Common myeloid progenitor, CD34-positive (primary cell): Measurements from ENCODE around the gene HAPSTR1.
A peak's percentile ranks its signal among the peaks of the same experiment; 100 is the strongest.

Source experiments
- CTCF ChIA-PET: fragments of 350-600 bp; sonication (Branson Sonifier 250); formaldehyde crosslinking; loops from one replicate; lab custom pipeline; 2021; ENCODE audit warnings: antibody characterized with exemption; lab: Charles Lee
- POLR2A ChIA-PET: fragments of 350-600 bp; sonication (Branson Sonifier 250); formaldehyde crosslinking; loops from one replicate; lab custom pipeline; 2021; ENCODE audit warnings: antibody characterized with exemption; lab: Charles Lee
- DNase-seq, 3 donors: peaks; one replicate each; pipeline versions ENCODE4 v3.0.0 to v3.0.0-alpha.2; 2013
- H3K27ac ChIP-seq, 2 experiments: 1 replicate in 1 of 2; 2 replicates in 1 of 2; pipeline ENCODE4 v1.7.0; 2013; ENCODE audit warnings: inconsistent platforms in 2 of 2, low read length in 2 of 2, mild to moderate bottlenecking in 2 of 2, low read depth in 1 of 2, moderate library complexity in 1 of 2; ENCODE audit not compliant: severe bottlenecking in 2 of 2, insufficient read depth in 1 of 2, poor library complexity in 1 of 2
- H3K27me3 ChIP-seq, 5 experiments: replicated peaks in 2 of 5; 1 replicate in 3 of 5; 2 replicates in 2 of 5; pipeline versions ENCODE4 v1.6.1 to v1.7.0; 2013; ENCODE audit warnings: low read length in 4 of 5, mild to moderate bottlenecking in 2 of 5, moderate library complexity in 2 of 5, inconsistent platforms in 1 of 5; ENCODE audit not compliant: insufficient read depth in 5 of 5, control insufficient read depth in 4 of 5
- H3K36me3 ChIP-seq, 4 experiments: 1 replicate in 2 of 4; 2 replicates in 2 of 4; pipeline versions ENCODE4 v1.6.1 to v1.7.0; 2013; ENCODE audit warnings: low read length in 3 of 4, control low read depth in 1 of 4, mild to moderate bottlenecking in 1 of 4; ENCODE audit not compliant: control insufficient read depth in 4 of 4, insufficient read depth in 4 of 4
- H3K4me1 ChIP-seq, 4 experiments: 1 replicate in 3 of 4; 2 replicates in 1 of 4; pipeline versions ENCODE4 v1.6.1 to v1.7.1; 2013; ENCODE audit warnings: low read length in 3 of 4, mild to moderate bottlenecking in 3 of 4, control low read depth in 1 of 4, inconsistent platforms in 1 of 4, moderate library complexity in 1 of 4; ENCODE audit not compliant: control insufficient read depth in 4 of 4, insufficient read depth in 4 of 4; ENCODE audit errors: control extremely low read depth in 1 of 4
- H3K4me3 ChIP-seq, 7 experiments: 1 replicate in 4 of 7; 2 replicates in 3 of 7; pipeline versions ENCODE4 v1.5.1 to v1.7.0; 2013; ENCODE audit warnings: mild to moderate bottlenecking in 7 of 7, low read length in 6 of 7, moderate library complexity in 6 of 7, inconsistent platforms in 2 of 7, low read depth in 2 of 7, control low read depth in 1 of 7; ENCODE audit not compliant: insufficient read depth in 4 of 7, control insufficient read depth in 1 of 7; ENCODE audit errors: extremely low read depth in 1 of 7
- H3K9me3 ChIP-seq, 5 experiments: 1 replicate in 4 of 5; 2 replicates in 1 of 5; pipeline versions ENCODE4 v1.6.1 to v1.7.1; 2013; ENCODE audit warnings: low read length in 4 of 5, mild to moderate bottlenecking in 2 of 5, inconsistent platforms in 1 of 5, low read depth in 1 of 5, moderate library complexity in 1 of 5; ENCODE audit not compliant: control insufficient read depth in 4 of 5, insufficient read depth in 2 of 5; ENCODE audit errors: control extremely low read depth in 1 of 5
- WGBS: methylation state at CpG from one replicate; pipeline ENCODE4 v1.1.5; 2013; ENCODE audit not compliant: insufficient coverage; 5-methylcytosine and 5-hydroxymethylcytosine counted together

Gene HAPSTR1

DNA sequence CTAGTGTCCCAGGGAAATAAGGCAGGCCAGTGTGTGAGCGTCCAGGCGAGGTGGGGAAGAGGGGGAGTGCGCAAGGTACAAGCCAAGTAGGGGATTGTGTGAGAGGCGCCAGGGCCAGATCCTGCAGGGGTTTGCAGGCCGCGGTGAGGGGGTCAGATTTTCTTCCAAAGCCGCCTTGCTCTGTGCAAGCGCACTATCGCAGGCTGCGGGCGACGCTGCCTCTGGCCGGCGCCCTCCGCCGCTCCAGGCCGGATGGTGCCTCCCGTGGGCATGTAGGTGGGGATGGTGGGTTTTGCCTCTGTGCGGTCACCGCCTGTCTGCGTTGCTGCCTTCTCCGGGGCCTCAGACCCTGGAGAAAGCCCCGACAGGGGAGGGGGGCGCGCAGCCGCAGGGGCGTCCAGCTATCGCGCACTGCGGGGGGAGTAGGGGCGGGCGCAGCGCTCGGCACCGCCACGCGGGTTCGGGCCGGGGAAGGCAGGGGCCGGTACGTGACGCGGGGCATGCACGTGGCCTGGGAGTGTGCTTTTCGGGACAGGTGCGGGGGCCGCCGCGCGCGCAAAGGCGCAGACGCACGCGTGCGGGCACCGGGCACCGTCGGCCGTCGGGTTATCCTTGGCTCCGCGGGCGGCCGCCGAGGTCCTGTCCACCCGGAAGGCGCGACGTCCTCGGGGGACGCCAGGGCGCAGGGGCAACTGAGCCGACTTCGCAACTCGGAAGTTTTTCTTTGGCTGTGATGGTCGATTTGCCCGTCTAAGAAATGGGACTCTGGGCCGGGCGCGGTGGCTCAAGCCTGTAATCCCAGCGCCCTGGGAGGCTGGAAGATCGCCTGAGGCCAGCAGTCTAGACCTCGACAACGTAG lies 1.1 kb upstream of the HAPSTR1 start:
- CTCF ChIA-PET, result interaction anchor here (0.6 to 1.3 kb wide), 4 partner anchors 20 to 126 kb away, joined by 3 read pairs; no protein-coding TSS in a partner anchor

DNA sequence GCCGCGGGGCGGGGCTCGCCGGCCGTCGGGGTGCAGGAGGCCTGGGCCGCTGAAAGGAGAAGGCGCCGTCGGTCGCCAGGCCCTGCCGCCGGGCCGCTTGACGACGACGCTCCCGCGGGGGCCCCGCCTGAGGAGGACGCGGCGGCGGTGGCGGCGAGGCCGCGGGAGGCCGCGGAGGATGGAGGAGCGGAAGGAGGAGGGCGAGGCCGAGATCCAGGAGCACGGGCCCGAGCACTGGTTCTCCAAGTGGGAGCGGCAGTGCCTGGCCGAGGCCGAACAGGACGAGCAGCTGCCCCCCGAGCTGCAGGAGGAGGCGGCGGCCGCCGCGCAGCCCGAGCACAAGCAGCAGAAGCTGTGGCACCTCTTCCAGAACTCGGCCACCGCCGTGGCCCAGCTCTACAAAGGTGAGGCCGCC lies 430 bp downstream of the HAPSTR1 start:
- Histone ChIP-seq H3K27ac (peak overlapping the region; percentile 94 to 98), H3K9me3 (no peaks in the 10 kb centered on the region), H3K27me3 (no peaks in the 10 kb centered on the region), H3K4me1 (peaks cover 34 to 50% (median 46%) of the 10 kb centered on the region in 4 experiments), H3K36me3 (peaks cover 2 to 26% (median 5%) of the 10 kb centered on the region in 4 experiments), H3K4me3 (peak overlapping the region; percentile 84 to 97 (median 94))
- 0% methylated on average over 37 of the region's 51 CpGs for WGBS
- POLR2A ChIA-PET, result interaction anchor here (0.8 to 2.4 kb wide), 5 partner anchors 11 to 223 kb away, joined by 3 to 16 read pairs (median 3); partner anchors contain the start of genes CARHSP1 and USP7
- CTCF ChIA-PET, result interaction anchor here (1.1 to 2.0 kb wide), 4 partner anchors 22 to 42 kb away, joined by 3 to 5 read pairs (median 4); no protein-coding TSS in a partner anchor
- DNase-seq, result no peak

More for the DNA sequence above, 1.1 kb upstream of the HAPSTR1 start:
- H3K4me3 ChIP-seq, result peak overlapping the region; percentile 43 to 80 (median 69)
- POLR2A ChIA-PET, result interaction anchor here (0.6 to 2.4 kb wide), 2 partner anchors 11 to 12 kb away, joined by 4 to 16 read pairs; no protein-coding TSS in a partner anchor
- H3K27ac ChIP-seq, result peak overlapping the region; percentile 58 to 85
- peak; percentile 17 to 55 (median 37) for DNase-seq
- no peaks in the 10 kb centered on the region for H3K27me3 ChIP-seq
- H3K4me1 ChIP-seq, result peaks cover 21 to 39% (median 35%) of the 10 kb centered on the region in 4 experiments
- no peaks in the 10 kb centered on the region for H3K9me3 ChIP-seq
- 2% methylated on average over 82 of the region's 85 CpGs for WGBS
- peaks cover 0 to 18% (median 5%) of the 10 kb centered on the region in 4 experiments for H3K36me3 ChIP-seq

DNA sequence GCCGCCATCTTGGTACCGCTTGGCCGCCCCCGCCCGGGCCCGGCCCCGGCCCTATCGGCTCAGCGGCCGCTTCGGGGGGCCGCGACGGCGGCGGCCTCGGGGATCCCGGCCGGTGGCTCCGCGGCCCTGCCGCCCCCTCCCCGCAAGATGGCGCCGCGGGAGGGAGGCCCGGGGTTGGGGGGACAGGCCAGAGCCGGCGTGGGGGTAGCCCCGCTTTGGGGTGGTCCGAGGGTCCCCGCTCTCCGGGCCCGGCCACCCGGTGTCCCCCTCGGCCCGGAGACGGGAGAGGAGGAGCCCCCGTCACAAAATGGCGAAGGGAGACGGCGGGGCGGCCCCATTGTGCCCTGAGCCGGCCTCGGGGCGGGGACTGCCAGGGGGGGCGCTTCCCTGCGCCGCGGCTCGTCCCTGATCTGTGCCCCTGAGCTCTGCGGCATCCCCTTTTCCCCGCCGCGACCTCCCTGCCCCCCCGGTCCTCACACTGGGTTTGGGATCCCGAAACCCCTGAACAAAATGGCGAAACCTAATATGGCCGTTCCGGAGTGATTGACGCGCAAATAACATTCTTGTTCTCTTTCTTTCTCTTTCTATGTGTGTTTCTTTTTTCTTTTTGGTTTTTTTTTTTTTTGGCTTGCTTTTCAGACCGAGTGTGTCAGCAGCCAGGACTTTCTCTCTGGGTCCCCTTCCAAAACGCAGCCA lies 986 bp downstream of the HAPSTR1 start:
- H3K36me3 ChIP-seq, result peaks cover 2 to 28% (median 6%) of the 10 kb centered on the region in 4 experiments
- DNase-seq, result peak; percentile 42 to 68 (median 63)
- under 1% methylated on average over 55 of the region's 64 CpGs for WGBS
- H3K27me3 ChIP-seq, result no peaks in the 10 kb centered on the region
- H3K4me1 ChIP-seq, result peaks cover 34 to 51% (median 47%) of the 10 kb centered on the region in 4 experiments
- peak overlapping the region; percentile 84 to 97 (median 94) for H3K4me3 ChIP-seq
- H3K27ac ChIP-seq, result peak overlapping the region; percentile 94 to 98
- H3K9me3 ChIP-seq, result no peaks in the 10 kb centered on the region
- ChIA-PET CTCF (interaction anchor here (0.9 to 2.0 kb wide), 6 partner anchors 10 to 42 kb away, joined by 3 to 11 read pairs (median 4); no protein-coding TSS in a partner anchor), POLR2A (interaction anchor here (1.1 to 2.4 kb wide), 4 partner anchors 10 to 40 kb away, joined by 3 to 16 read pairs (median 4); no protein-coding TSS in a partner anchor)

DNA sequence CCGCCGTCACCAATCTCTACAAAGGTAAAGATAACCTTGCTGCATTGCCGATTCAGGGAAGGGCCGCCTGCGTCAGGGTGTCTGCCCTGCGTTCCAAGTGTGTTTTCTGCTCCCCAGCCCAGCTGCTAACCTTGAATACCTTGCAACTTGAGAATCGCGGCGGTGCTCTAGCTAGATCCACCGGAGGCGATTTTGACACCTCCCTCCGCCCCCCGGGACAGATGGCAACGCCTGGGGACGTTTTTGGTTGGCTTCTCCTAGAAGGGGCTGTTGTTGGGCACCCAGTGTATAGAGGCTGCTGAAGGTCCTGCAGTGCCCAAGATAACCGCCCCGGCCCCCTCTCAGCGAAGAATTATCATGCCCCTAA lies 1.5 kb downstream of the HAPSTR1 start:
- H3K27ac ChIP-seq, result peak overlapping the region; percentile 94 to 98
- H3K4me3 ChIP-seq, result peak overlapping the region; percentile 84 to 97 (median 94)
- peaks cover 34 to 54% (median 48%) of the 10 kb centered on the region in 4 experiments for H3K4me1 ChIP-seq
- H3K9me3 ChIP-seq, result no peaks in the 10 kb centered on the region
- H3K36me3 ChIP-seq, result peaks cover 2 to 33% (median 10%) of the 10 kb centered on the region in 4 experiments
- CTCF ChIA-PET, result interaction anchor here (0.9 to 2.0 kb wide), 5 partner anchors 10 to 41 kb away, joined by 3 to 11 read pairs (median 4); no protein-coding TSS in a partner anchor
- H3K27me3 ChIP-seq, result no peaks in the 10 kb centered on the region
- DNase-seq, result peak; percentile 15 to 70 (median 57)
- POLR2A ChIA-PET, result interaction anchor here (1.1 to 2.4 kb wide), 2 partner anchors 10 to 29 kb away, joined by 5 to 16 read pairs; no protein-coding TSS in a partner anchor
- WGBS, result 2% methylated on average over 18 of the region's 18 CpGs

DNA sequence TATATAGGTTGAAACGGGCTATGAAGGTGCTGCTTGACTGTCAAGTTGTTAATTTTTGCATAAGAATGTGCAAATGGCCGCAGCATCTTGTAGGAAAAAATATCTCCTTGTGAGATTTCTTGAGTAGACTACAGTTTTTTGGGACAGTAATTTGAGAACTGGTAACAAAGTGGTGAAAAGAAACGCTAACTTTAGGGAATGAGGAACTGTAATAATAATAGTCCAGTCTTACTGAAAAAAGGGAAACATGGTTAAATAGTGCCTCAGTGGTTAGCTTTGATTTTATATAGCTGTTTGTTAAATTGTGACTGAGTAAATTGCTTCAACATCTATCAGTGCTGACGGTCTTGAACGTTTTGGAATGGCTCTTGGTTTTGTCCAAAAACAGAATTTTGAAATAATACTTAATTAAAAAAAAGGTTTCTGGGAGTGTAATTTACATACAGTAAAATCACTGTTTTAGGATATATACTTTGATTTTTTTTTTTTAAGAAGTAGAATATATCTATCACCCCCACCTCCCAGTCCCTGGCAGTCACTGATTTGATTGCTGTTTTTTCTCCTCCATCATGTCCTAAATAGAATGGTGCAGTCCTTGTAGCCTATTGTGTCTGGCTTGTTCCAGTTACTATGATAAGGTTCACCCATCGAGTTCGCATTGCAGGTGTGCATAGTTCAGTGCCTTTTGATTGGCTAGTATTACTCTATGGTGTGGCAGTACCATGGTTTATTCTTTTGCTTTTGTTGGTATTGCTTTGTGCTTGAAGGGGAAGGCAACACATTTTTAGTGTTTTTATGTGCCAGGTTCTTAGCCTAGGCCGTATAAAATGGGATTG lies 2.8 kb downstream of the HAPSTR1 start:
- CTCF ChIA-PET, result interaction anchor here (0.7 to 1.9 kb wide), 5 partner anchors 8 to 41 kb away, joined by 3 to 11 read pairs (median 5); no protein-coding TSS in a partner anchor
- Histone ChIP-seq H3K4me1 (peaks cover 40 to 66% (median 55%) of the 10 kb centered on the region in 4 experiments), H3K9me3 (no peaks in the 10 kb centered on the region), H3K27me3 (no peaks in the 10 kb centered on the region), H3K4me3 (peak overlapping the region in 6 of 7 experiments; percentile 84 to 97 (median 92)), H3K27ac (peak overlapping the region in 1 of 2 experiments; percentile 32), H3K36me3 (peaks cover 2 to 36% (median 11%) of the 10 kb centered on the region in 4 experiments)
- POLR2A ChIA-PET, result interaction anchor here (1.1 kb wide), 1 partner anchor 28 kb away, joined by 5 read pairs; no protein-coding TSS in a partner anchor
- 56% methylated on average over 4 of the region's 8 CpGs for WGBS
- DNase-seq, result no peak

DNA sequence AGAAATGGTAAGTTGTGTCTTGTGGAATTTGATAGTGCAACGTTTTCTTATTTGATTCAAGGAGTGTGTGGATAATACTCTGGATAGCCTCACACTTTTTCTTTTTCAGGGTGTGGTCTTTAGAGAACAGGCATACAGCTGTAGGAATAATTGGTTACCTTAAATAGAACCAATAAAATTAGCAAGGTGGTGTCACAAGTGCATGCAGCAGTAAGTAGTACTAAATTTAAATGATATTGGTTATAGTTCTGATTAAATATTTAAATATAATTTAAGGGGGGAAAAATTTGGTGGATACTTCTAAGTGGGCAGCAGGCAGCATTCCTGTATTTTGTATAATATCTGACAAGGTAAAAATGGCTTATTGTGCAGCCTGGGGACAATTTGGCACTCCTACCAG lies 3.7 kb downstream of the HAPSTR1 start:
- CTCF ChIA-PET, result interaction anchor here (1.8 to 1.9 kb wide), 2 partner anchors 27 to 40 kb away, joined by 5 read pairs; no protein-coding TSS in a partner anchor
- 20% methylated on average over 1 of the region's 1 CpG for WGBS
- Histone ChIP-seq H3K9me3 (no peaks in the 10 kb centered on the region), H3K4me1 (peaks cover 49 to 72% (median 60%) of the 10 kb centered on the region in 4 experiments), H3K36me3 (peaks cover 2 to 43% (median 11%) of the 10 kb centered on the region in 4 experiments), H3K27ac (no peak overlapping the region), H3K4me3 (peak overlapping the region in 4 of 7 experiments; percentile 22 to 94 (median 36)), H3K27me3 (no peaks in the 10 kb centered on the region)
- POLR2A ChIA-PET, result no interaction called here
- no peak for DNase-seq
